CD4-positive, alpha-beta T cell treated with Interleukin-15 for 1 hour (primary cell): ENCODE results near the gene KCTD15.

Source experiments
- DNase-seq: peaks from one replicate; pipeline ENCODE4 v3.0.0-alpha.2; 2020

KCTD15 gene

GRCh38 chr19:33798681-33799111 is 2.0 kb downstream of the KCTD15 start:
- DNase-seq, result no peak

GRCh38 chr19:33799476-33799875 is 2.8 kb downstream of the KCTD15 start:
- no peak for DNase-seq

GRCh38 chr19:33800012-33800680 is 3.5 kb downstream of the KCTD15 start:
- DNase-seq, result no peak

GRCh38 chr19:33801411-33801810 is 4.7 kb downstream of the KCTD15 start:
- DNase-seq, result no peak

- no peak for DNase-seq
Measured at GRCh38 chr19:33802001-33802400, 5.3 kb downstream of the KCTD15 start.

- no peak for DNase-seq
Measured at GRCh38 chr19:33802801-33803200, 6.1 kb downstream of the KCTD15 start.

GRCh38 chr19:33803383-33803782 is 6.7 kb downstream of the KCTD15 start:
- DNase-seq, result no peak

- DNase-seq, result no peak
Measured at GRCh38 chr19:33804021-33804799, 7.5 kb downstream of the KCTD15 start.

GRCh38 chr19:33805313-33805712 is 8.6 kb downstream of the KCTD15 start:
- no peak for DNase-seq

GRCh38 chr19:33805840-33806433 is 9.3 kb downstream of the KCTD15 start:
- DNase-seq, result no peak

GRCh38 chr19:33806434-33806881 is 9.8 kb downstream of the KCTD15 start:
- DNase-seq, result no peak

GRCh38 chr19:33808399-33808798 is 11.7 kb downstream of the KCTD15 start:
- no peak for DNase-seq

GRCh38 chr19:33809960-33810359 is 13.3 kb downstream of the KCTD15 start:
- DNase-seq, result no peak

GRCh38 chr19:33810821-33811220 is 14.2 kb downstream of the KCTD15 start:
- no peak for DNase-seq

GRCh38 chr19:33811246-33811645 is 14.6 kb downstream of the KCTD15 start:
- no peak for DNase-seq

GRCh38 chr19:33811736-33812387 is 15.2 kb downstream of the KCTD15 start:
- no peak for DNase-seq

GRCh38 chr19:33812388-33813330 is 16.0 kb downstream of the KCTD15 start:
- DNase-seq, result no peak

- DNase-seq, result no peak
Measured at GRCh38 chr19:33813391-33814101, 16.9 kb downstream of the KCTD15 start.

GRCh38 chr19:33814181-33815165 is 17.8 kb downstream of the KCTD15 start:
- DNase-seq, result no peak
